BJ (cell line): Measurements from ENCODE around the gene STPG1. TPM values are rescaled to one million over a fixed set of nuclear protein-coding genes. Genes with fewer than 3 reads are reported as not detected.

ENCODE experiments used
- CTCF ChIA-PET: fragments of 350-600 bp; formaldehyde crosslinking; extraction: SDS; loops from one replicate; lab custom pipeline; 2021; ENCODE audit warnings: antibody characterized with exemption, inconsistent platforms; lab: Yijun Ruan, JAX
- POLR2A ChIA-PET: fragments of 300-600 bp; sonication (Branson Sonifier 250); formaldehyde crosslinking; extraction: SDS; loops from one replicate; lab custom pipeline; 2021; ENCODE audit warnings: antibody characterized with exemption; lab: Charles Lee
- DNase-seq: peaks from one replicate; pipeline ENCODE4 v3.0.0-alpha.2; 2011; ENCODE audit warnings: low read depth
- H3K27me3 ChIP-seq: 2 replicates; pipeline ENCODE4 v1.6.0; 2011; ENCODE audit warnings: low read length; ENCODE audit not compliant: control insufficient read depth, insufficient read depth
- H3K36me3 ChIP-seq: 2 replicates; pipeline ENCODE4 v1.5.1; 2011; ENCODE audit warnings: low read length; ENCODE audit not compliant: control insufficient read depth, insufficient read depth
- H3K4me3 ChIP-seq: 2 replicates; pipeline ENCODE4 v1.5.1; 2011; ENCODE audit warnings: low read depth, mild to moderate bottlenecking, control low read depth, low read length
- polyA plus RNA-seq: library from polyadenylated mRNA; depleted of rRNA; stranded (reverse); fragments of >200 nt; gene quantifications from 2 replicates; pipeline ENCODE4 v1.2.3, GENCODE V29; 2011
- TF ChIP-seq, protein P1 (sequence below): IDR thresholded peaks from 2 replicates; pipeline ENCODE4 v1.5.1; 2011; ENCODE audit warnings: low read depth, mild to moderate bottlenecking, control low read depth, inconsistent platforms, low read length, moderate library complexity; ENCODE audit not compliant: insufficient read depth

The STPG1 gene
- polyA plus RNA-seq, 1 experiment = 10.3 TPM

DNA sequence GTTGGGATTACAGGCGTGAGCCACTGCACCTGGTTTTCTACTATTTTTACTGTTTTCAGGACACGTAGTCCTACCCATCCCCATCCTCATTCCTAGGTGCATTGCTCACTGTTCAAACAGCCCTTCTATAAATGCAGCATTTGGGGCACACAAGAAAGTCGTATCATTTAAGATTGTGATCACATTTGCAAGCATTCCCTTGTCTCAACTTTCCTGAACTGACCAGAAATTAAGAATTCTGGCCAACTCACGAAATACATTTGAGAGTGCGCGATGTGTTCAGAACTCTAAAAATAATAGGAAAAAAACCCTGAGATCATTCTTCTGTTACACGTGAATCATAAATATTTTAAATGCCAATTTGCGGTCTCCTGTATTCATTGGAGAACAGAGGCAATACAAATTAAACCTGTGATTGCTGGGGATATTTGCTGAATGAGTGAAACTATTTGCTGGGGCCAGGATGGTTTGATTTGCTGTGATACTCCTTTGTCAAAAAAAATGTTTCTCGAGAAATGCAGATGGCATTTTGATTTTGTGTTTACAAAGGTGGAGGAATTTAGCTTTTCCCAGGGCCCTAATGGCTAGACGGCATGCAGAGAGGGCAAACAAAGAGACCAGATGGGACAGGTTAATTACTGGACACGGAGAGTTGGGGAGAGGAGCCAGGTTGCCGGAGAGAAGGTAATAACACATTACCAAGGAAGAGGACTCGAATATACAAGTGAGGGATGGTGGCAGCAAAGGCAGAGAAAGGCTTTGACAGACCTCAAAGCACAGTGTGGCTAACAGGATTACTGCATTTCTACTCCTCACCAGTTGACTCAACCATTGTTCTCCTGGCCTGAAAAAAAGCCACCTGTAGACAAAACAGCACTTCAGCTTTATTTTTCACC lies 38.4 kb downstream of the STPG1 start:
- DNase-seq = no peak
- ChIA-PET POLR2A (no interaction called here), CTCF (interaction anchor here (0.6 kb wide), 1 partner anchor 176 kb away, joined by 4 read pairs; no protein-coding TSS in a partner anchor)
- no peaks in the 10 kb centered on the region for H3K36me3 ChIP-seq
- TF ChIP-seq, protein P1, sequence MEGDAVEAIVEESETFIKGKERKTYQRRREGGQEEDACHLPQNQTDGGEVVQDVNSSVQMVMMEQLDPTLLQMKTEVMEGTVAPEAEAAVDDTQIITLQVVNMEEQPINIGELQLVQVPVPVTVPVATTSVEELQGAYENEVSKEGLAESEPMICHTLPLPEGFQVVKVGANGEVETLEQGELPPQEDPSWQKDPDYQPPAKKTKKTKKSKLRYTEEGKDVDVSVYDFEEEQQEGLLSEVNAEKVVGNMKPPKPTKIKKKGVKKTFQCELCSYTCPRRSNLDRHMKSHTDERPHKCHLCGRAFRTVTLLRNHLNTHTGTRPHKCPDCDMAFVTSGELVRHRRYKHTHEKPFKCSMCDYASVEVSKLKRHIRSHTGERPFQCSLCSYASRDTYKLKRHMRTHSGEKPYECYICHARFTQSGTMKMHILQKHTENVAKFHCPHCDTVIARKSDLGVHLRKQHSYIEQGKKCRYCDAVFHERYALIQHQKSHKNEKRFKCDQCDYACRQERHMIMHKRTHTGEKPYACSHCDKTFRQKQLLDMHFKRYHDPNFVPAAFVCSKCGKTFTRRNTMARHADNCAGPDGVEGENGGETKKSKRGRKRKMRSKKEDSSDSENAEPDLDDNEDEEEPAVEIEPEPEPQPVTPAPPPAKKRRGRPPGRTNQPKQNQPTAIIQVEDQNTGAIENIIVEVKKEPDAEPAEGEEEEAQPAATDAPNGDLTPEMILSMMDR = no peak
- no peaks in the 10 kb centered on the region for H3K27me3 ChIP-seq
- H3K4me3 ChIP-seq = no peak overlapping the region

DNA sequence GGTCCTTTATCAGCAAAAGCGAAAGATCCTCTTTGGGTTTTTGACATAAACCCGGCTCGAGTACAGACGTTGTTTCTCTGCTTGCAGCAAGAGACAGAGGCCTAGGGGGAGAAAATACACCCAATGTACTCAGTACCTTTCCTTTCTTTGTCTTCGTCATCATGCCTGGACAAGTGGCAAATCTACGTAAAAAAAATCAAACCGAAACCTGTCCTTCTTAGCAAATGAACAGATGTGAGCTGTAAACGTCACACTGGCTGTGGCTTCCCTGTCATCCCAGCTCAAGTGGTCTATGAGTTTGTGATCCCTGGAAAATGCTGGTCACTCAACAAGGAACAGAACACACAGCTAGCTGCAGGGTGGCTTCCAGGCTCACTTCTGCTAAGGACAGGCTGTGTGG lies 39.9 kb downstream of the STPG1 start:
- Histone ChIP-seq H3K27me3 (no peaks in the 10 kb centered on the region), H3K4me3 (no peak overlapping the region), H3K36me3 (no peaks in the 10 kb centered on the region)
- CTCF ChIA-PET = interaction anchor here (0.6 to 1.2 kb wide), 4 partner anchors 15 to 276 kb away, joined by 3 to 4 read pairs (median 4); no protein-coding TSS in a partner anchor
- no peak for DNase-seq
- POLR2A ChIA-PET = no interaction called here
- TF ChIP-seq, protein P1 = no peak

DNA sequence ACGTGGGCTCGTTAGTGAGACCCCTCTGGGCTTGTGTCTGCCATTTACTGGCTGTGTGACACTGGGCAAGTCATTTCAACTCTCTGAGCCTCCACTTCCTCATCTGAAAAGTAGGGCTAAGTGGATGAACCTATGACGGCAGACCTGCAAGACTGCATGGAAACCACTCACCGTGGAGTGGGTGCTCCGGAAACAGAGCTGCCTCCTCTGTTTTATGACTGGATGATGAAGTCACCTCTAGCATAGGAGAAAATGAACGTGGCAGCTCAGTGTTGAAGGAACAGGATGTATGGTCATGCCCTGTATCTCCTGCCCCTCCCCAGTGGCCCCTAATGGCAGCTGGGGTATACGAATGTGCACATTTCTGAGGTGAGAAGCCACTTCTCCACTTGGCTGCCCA lies 40.5 kb downstream of the STPG1 start:
- H3K27me3 ChIP-seq = no peaks in the 10 kb centered on the region
- no peak for DNase-seq
- ChIA-PET POLR2A (no interaction called here), CTCF (interaction anchor here (0.6 to 1.2 kb wide), 4 partner anchors 9 to 277 kb away, joined by 3 to 4 read pairs (median 4); no protein-coding TSS in a partner anchor)
- H3K4me3 ChIP-seq = no peak overlapping the region
- no peaks in the 10 kb centered on the region; the same call in 1 of the 2 replicates for H3K36me3 ChIP-seq
- TF ChIP-seq, protein P1 = no peak

DNA sequence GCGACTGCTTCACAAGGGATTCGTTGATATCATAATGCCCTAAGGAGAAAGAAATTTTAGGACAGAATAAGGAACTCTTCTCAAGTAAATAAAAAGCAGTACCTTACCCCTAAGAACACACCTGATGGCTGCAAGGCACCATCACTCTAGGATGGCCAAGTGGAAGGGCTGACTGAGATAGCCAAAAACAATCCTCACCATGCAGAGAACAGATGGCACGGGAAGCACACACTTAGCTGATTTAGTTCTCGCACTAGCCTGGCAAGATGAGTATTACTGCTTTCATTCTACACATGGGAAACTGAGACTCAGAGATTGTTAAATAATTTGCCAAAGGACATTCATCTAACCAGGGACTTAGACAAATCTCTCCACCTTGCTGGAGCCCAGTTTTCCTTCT lies 43.8 kb downstream of the STPG1 start:
- DNase-seq = no peak
- no peak overlapping the region for H3K4me3 ChIP-seq
- no peaks in the 10 kb centered on the region for H3K27me3 ChIP-seq
- TF ChIP-seq, protein P1 = no peak
- H3K36me3 ChIP-seq = no peaks in the 10 kb centered on the region; the same call in 1 of the 2 replicates
- POLR2A ChIA-PET = no interaction called here
- CTCF ChIA-PET = interaction anchor here (0.8 kb wide), 1 partner anchor 22 kb away, joined by 3 read pairs; no protein-coding TSS in a partner anchor

DNA sequence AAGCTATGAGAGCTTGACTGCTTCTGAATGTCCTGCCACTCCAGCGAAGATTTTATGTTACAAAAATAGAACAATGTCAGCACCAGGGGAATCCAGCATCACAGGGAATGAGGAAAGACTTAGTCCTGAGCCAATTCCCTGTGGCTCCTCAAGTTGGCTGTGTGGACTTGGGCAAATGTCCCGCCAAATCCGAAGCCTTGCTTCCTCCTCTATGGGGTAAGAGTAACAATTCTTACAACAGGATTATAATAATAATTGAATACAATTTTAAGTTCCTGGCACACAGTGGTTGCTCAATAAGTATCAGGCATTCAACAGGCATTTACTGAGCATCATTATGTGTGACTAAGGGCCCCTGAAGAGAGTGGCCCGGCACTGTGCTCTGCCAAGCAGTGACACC lies 44.4 kb downstream of the STPG1 start:
- POLR2A ChIA-PET = no interaction called here
- CTCF ChIA-PET = interaction anchor here (0.7 to 1.6 kb wide), 3 partner anchors 8 to 42 kb away, joined by 4 to 7 read pairs (median 4); no protein-coding TSS in a partner anchor
- Histone ChIP-seq H3K36me3 (no peaks in the 10 kb centered on the region; the same call in 1 of the 2 replicates), H3K27me3 (no peaks in the 10 kb centered on the region), H3K4me3 (no peak overlapping the region)
- no peak for DNase-seq
- TF ChIP-seq, protein P1 = no peak
